WTC11 (cell line): Measurements from ENCODE around the gene LTBP3. TPM values are rescaled to one million over a fixed set of nuclear protein-coding genes. Genes with fewer than 3 reads are reported as not detected.

ENCODE experiments used
- ATAC-seq: fragments of 200-7000 bp; cut with Tn5 transposase; 2 replicates; pipeline ENCODE4 v1.10.0; 2021; ENCODE audit warnings: mild to moderate bottlenecking, moderate library complexity
- CTCF ChIA-PET: fragments of 300-600 bp; sonication (Branson Sonifier 250); formaldehyde crosslinking; loops from one replicate; lab custom pipeline; 2021; ENCODE audit warnings: antibody characterized with exemption; lab: Charles Lee
- POLR2A ChIA-PET: fragments of 350-600 bp; sonication (Branson Sonifier 250); formaldehyde crosslinking; loops from one replicate; lab custom pipeline; 2021; ENCODE audit warnings: antibody characterized with exemption; lab: Charles Lee
- DNase-seq: peaks from one replicate; pipeline ENCODE4 v3.0.0; 2021; ENCODE audit warnings: low spot score
- H3K27ac Mint-ChIP-seq: 2 replicates; pipeline ENCODE4 v1.8.0; 2021; ENCODE audit warnings: mixed read lengths
- H3K27me3 Mint-ChIP-seq: 2 replicates; pipeline ENCODE4 v1.8.0; 2021; ENCODE audit warnings: low read depth, mild to moderate bottlenecking, moderate library complexity, mixed read lengths
- H3K36me3 Mint-ChIP-seq: 2 replicates; pipeline ENCODE4 v1.8.0; 2021; ENCODE audit warnings: mixed read lengths
- H3K4me1 Mint-ChIP-seq: 2 replicates; pipeline ENCODE4 v1.8.0; 2022; ENCODE audit warnings: mixed read lengths
- H3K4me3 Mint-ChIP-seq: 2 replicates; pipeline ENCODE4 v1.8.0; 2021; ENCODE audit warnings: mild to moderate bottlenecking, moderate library complexity, mixed read lengths
- H3K9me3 Mint-ChIP-seq: 2 replicates; pipeline ENCODE4 v1.8.0; 2021; ENCODE audit warnings: mixed read lengths
- ATF2 ChIP-seq: sonication (generic); formaldehyde crosslinking; IDR thresholded peaks from 2 replicates; pipeline ENCODE4 v1.8.1; 2022; ENCODE audit warnings: low read depth, missing genetic modification reagents, borderline replicate concordance
- CDX4 ChIP-seq: fragments of 250-450 bp; sonication (Bioruptor Pico); IDR thresholded peaks from 2 replicates; pipeline ENCODE4 v1.9.0; 2021; ENCODE audit warnings: moderate library complexity, mild to moderate bottlenecking, inconsistent platforms, borderline replicate concordance
- CTCF ChIP-seq: fragments of 200-600 bp; IDR thresholded peaks from 2 replicates; pipeline ENCODE4 v1.8.0; 2022; ENCODE audit warnings: antibody characterized with exemption
- E2F4 ChIP-seq: sonication (generic); formaldehyde crosslinking; IDR thresholded peaks from 2 replicates; pipeline ENCODE4 v1.8.1; 2022; ENCODE audit warnings: low read depth, mild to moderate bottlenecking, moderate library complexity, missing genetic modification reagents, borderline replicate concordance
- MAX ChIP-seq: sonication (generic); formaldehyde crosslinking; IDR thresholded peaks from 2 replicates; pipeline ENCODE4 v1.8.0; 2022; ENCODE audit warnings: mild to moderate bottlenecking, missing genetic modification reagents
- NFATC4 ChIP-seq: fragments of 250-450 bp; sonication (Bioruptor Pico); IDR thresholded peaks from 2 replicates; pipeline ENCODE4 v1.9.0; 2021; ENCODE audit warnings: mild to moderate bottlenecking
- NR3C1 ChIP-seq: sonication (generic); formaldehyde crosslinking; conservative IDR thresholded peaks from 2 replicates; pipeline ENCODE4 v1.8.1; 2023; ENCODE audit warnings: low read depth, mild to moderate bottlenecking, missing genetic modification reagents
- SMAD3 ChIP-seq: sonication (generic); formaldehyde crosslinking; IDR thresholded peaks from 2 replicates; pipeline ENCODE4 v1.8.0; 2022; ENCODE audit warnings: missing genetic modification reagents, mild to moderate bottlenecking, borderline replicate concordance
- SOX15 ChIP-seq: fragments of 250-450 bp; sonication (Bioruptor Pico); IDR thresholded peaks from 2 replicates; pipeline ENCODE4 v1.9.0; 2021; ENCODE audit warnings: mild to moderate bottlenecking
- TP53 ChIP-seq: sonication (generic); formaldehyde crosslinking; IDR thresholded peaks from 2 replicates; pipeline ENCODE4 v1.8.1; 2023; ENCODE audit warnings: mild to moderate bottlenecking, missing genetic modification reagents
- ZBTB43 ChIP-seq: sonication (generic); formaldehyde crosslinking; IDR thresholded peaks from 2 replicates; pipeline ENCODE4 v1.8.1; 2023; ENCODE audit warnings: mild to moderate bottlenecking, missing genetic modification reagents
- ZNF232 ChIP-seq: sonication (generic); formaldehyde crosslinking; IDR thresholded peaks from 2 replicates; pipeline ENCODE4 v1.8.0; 2022; ENCODE audit warnings: mild to moderate bottlenecking, missing genetic modification reagents
- total RNA-seq: library from RNA; stranded (reverse); gene quantifications from 3 replicates; pipeline ENCODE4 v1.2.3, GENCODE V29; 2021
- TF ChIP-seq, protein P1 (sequence below): sonication (generic); formaldehyde crosslinking; IDR thresholded peaks from 2 replicates; pipeline ENCODE4 v1.8.1; 2022; ENCODE audit warnings: mild to moderate bottlenecking, moderate library complexity, missing genetic modification reagents

LTBP3 gene
- total RNA-seq, 1 experiment from 2014 or later, result 20.7 TPM

DNA sequence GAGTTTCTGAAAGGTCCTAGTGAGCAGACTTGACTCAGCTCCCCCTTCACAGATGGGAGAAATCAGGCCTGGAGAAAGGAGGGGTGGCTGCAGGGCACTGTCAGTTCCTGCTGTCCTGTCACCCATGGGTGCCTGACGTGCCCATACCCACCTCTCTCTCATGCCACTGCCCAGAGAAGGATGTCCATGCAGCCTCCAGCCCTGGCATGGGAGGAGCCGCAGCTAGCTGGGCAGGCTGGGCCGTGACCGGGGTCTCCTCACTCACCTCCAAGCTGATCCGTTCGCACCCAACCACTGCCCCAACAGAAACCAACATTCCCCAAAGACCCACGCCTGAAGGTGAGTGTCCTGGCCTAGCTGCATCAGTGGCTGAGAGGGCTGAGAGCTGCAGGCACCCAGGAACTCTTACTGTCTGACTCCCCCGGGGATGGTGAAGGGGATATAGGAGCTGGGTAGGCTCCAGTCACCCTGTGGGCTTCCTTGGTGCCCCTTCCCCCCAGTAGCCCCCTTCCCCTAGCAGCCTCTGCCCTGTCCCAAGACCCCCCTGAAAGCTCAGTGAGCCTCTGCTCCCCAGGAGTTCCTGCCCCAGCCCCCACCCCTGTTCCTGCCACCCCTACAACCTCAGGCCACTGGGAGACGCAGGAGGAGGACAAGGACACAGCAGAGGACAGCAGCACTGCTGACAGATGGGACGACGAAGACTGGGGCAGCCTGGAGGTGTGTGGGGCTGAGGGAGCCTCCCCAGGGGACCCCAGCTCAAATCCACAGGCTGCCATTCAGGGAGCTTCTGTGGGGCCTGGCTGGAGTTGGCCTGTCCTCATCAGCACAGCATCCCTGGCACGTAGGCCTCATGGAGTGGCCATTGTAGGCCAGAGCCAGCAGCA, 21.5 kb downstream of the LTBP3 start:
- H3K4me3 Mint-ChIP-seq, result no peak overlapping the region
- ATAC-seq, result no peak
- POLR2A ChIA-PET, result no interaction called here

More for the DNA sequence above, 21.5 kb downstream of the LTBP3 start:
- CTCF ChIA-PET, result interaction anchor here (1.5 to 1.8 kb wide), 2 partner anchors 15 to 33 kb away, joined by 4 read pairs; partner anchors contain the start of gene ZNRD2
- Mint-ChIP-seq H3K9me3 (no peaks in the 10 kb centered on the region), H3K27ac (no peak overlapping the region), H3K36me3 (peaks cover 8% of the 10 kb centered on the region), H3K27me3 (peaks cover 21% of the 10 kb centered on the region), H3K4me1 (peaks cover 2% of the 10 kb centered on the region)
- TF ChIP-seq MAX (CRISPR knock-in tag), result no peak
- TF ChIP-seq NFATC4 (CRISPR knock-in tag), result no peak
- TF ChIP-seq E2F4 (CRISPR knock-in tag), result no peak
- no peak for TF ChIP-seq CTCF
- TF ChIP-seq SOX15 (CRISPR knock-in tag), result no peak
- no peak for TF ChIP-seq SMAD3 (CRISPR knock-in tag)
- no peak for TF ChIP-seq ATF2 (CRISPR knock-in tag)
- TF ChIP-seq TP53, result no peak
- TF ChIP-seq, protein P1, sequence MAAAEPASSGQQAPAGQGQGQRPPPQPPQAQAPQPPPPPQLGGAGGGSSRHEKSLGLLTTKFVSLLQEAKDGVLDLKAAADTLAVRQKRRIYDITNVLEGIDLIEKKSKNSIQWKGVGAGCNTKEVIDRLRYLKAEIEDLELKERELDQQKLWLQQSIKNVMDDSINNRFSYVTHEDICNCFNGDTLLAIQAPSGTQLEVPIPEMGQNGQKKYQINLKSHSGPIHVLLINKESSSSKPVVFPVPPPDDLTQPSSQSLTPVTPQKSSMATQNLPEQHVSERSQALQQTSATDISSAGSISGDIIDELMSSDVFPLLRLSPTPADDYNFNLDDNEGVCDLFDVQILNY, result no peak
- no peak for TF ChIP-seq ZBTB43 (CRISPR knock-in tag)
- TF ChIP-seq NR3C1 (CRISPR knock-in tag), result no peak
- TF ChIP-seq CDX4 (CRISPR knock-in tag), result no peak
- no peak for TF ChIP-seq ZNF232 (CRISPR knock-in tag)
- no peak for DNase-seq
